HG03280 (cell line): ENCODE measurements around the gene CYP2A6.
"Not testable (repeated sequence)": the region's sequence is repeated elsewhere in the genome, so short reads cannot be mapped to it uniquely, and the experiment has no call there.

Experiments used
- ATAC-seq: cut with Tn5 transposase; IDR thresholded peaks from one replicate; pipeline ENCODE4 v1.9.1; 2021; ENCODE audit warnings: mild to moderate bottlenecking, moderate library complexity; ENCODE audit not compliant: unreplicated experiment

CYP2A6 gene, protein sequence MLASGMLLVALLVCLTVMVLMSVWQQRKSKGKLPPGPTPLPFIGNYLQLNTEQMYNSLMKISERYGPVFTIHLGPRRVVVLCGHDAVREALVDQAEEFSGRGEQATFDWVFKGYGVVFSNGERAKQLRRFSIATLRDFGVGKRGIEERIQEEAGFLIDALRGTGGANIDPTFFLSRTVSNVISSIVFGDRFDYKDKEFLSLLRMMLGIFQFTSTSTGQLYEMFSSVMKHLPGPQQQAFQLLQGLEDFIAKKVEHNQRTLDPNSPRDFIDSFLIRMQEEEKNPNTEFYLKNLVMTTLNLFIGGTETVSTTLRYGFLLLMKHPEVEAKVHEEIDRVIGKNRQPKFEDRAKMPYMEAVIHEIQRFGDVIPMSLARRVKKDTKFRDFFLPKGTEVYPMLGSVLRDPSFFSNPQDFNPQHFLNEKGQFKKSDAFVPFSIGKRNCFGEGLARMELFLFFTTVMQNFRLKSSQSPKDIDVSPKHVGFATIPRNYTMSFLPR

DNA sequence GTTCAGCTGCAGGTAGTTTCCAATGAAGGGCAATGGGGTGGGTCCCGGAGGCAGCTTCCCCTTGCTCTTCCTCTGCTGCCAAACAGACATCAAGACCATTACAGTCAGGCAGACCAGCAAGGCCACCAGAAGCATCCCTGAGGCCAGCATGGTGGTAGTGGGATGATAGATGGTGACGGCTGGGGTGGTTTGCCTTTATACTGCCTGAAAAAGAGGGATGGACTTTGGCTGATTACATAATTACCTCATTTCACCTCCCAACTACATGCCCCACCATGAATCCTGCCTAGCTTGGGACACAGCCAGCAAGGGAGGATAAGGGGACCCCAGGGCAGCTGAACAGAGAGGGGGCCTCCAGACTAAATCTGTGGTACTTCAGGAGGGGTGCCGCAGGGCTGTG is at the start of gene CYP2A6:
CYP2A6 (minus strand) TSS at position 171 of the 400 bp plus-strand sequence; CDS start at position 150, 21 bp downstream.
- ATAC-seq: not testable (repeated sequence)

DNA sequence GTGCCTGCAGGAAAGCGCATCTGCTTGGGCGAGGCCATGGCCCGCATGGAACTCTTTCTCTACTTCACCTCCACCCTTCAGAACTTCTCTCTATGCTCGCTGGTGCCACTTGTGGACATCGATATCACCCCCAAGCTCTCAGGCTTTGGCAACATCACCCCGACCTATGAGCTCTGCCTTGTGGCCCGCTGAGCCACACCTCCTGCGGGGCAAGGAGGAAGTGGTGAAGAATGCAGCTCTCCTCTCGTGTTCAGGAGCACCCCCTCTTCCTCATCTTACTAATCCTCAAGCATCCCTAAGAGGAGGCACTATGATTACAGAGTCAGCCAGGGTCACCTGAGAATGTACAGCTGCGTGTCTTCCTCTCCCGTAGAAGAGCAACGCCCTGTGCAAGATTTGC is 49.7 kb upstream of the CYP2A6 start:
- not testable (repeated sequence) for ATAC-seq

DNA sequence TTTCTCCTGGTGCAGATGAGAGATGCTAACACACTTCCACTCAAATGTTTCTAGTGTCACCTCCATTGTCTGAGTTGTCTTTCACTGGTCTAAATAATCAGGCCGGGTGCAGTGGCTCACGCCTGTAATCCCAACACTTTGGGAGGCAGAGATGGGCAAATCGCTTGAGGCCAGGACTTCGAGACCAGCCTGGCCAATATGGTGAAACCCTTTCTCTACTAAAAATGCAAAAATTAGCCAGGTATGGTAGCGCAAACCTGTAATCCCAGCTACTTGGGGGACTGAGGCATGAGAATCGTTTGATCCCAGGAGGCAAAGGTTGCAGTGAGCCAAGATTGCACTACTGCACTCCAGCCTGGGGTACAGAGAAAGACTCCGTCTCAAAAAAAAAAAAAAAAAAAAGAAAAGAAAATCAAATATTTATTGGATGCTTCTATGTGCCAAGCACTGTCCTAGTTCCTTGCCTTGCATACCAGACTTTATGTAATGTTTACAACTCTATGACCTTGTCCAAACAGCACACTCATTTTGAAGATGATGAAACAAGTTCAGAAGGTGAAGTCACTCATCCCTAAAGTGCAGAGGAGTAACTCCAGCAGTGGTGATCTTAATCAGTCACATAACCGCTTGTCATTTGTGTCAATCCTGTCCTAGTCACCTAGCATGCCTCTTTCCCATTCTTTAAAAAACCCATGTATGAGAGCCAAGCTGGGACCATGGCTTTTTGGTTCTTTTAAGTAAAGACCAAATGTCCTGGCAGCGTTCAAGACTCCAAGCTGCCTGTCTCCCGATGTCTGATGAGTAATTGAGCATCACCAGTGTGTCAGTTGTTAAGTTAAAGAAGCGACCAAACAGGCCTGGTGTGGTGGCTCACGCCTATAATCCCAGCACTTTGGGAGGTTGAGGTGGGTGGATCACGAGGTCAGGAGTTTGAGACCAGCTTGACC is 46.9 kb upstream of the CYP2A6 start:
- not testable (repeated sequence) for ATAC-seq

DNA sequence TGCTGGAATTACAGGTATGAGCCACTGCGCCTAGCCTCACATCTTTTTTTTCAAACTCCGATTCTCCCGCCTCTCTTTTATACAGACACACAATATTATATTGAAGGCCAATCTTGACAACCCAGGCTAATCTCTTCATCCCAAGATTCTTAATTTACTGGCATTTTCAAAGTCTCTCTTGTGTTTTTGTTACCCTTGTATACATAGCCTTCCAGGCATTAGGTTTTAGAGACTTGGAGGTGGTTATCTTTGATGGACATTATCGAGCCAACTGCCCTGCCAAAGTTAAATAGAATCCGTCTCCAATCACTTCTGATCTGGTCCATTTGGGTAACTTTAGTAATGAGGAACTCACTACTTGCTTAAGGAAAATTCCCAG is 46.2 kb upstream of the CYP2A6 start:
- ATAC-seq: no peak

DNA sequence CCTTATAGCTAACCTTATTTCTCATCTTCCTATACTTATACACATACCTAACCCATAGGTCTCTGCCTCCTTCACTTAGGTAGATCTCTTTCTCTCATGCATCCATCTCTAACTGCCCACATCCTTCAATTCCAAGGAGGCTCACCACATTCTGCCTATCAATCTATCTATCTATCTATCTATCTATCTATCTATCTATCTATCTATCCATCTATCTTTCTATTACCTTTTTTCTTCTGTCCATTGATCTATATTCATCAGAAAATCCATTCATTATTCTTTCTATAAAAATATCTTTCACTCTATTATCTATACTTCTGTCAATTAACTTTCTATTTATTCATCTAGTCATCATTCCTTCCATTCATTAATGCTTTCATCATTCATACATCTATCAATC is 42.9 kb upstream of the CYP2A6 start:
- ATAC-seq: no peak

DNA sequence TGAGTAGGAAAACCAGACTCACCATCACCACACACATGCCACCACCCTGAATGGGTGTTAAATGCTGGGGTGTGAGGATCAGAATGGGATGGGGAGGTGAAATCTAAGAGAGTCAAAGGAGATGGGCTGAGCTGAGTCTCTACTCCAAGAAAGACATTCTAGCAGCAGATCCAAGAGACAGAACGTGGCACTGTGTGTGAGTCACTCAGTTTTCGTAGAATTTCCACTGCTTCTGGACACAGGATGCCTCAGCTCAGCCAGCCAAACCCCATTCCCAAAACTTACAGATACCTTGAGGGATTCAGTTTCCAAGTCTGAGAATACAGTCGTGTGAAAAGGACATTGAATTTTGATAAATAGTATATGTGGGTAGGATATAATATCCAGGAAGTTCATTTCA is 39.1 kb upstream of the CYP2A6 start:
- no peak for ATAC-seq

DNA sequence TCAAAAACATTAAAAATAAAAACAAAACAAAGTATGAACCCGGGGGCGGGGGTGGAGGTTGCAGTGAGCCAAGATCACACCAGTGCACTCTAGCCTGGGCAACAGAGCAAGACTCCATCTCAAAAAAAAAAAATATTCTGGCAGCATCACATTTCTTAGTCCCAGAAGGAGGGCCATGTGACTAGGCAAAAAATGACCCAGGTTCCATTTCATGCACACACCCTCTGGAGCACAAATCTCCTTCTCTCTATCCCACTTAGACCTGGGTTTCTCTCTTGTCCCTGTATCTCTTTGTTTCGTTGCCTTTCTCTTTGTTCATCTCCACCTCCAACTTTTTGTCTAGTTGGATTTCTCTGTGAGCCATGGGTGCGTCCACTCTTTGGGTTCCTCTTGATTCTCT is 37.9 kb upstream of the CYP2A6 start:
- no peak for ATAC-seq

DNA sequence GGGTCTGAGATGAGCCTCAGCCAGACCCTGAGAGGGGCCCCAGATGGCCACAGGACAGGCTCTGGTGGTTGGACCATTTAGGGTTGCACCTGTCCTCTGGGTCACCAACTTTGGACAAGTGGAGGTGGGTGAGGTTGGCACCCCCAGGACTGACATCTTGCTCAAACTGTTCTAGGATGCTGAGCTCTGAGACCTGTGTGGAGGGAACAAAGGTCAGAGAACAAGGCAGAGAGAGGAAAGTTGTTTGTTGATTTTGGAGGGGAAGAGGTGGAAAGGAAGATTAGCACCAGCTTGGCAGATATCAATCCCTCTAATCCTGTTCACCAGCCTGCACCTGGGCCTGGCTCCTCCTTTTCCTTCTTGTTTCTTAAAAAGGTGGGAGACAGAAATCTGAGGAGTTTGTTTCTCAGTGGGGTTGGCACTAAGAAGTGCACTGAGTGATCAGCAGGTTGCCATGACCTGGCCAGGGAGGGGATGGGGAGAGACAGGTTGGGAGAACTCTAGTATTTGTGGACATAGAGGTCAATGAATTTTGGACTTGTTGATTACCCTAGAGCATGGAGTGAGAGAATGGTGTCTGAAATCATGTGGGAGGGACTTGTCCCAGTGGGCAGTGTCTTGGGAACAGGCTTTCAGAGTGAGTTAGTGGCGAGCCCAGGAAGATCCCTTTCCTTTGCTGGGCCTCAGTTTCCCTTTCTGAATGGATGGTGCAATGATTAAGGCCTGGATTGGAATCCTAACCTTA is 34.1 kb upstream of the CYP2A6 start:
- ATAC-seq: not testable (repeated sequence)

DNA sequence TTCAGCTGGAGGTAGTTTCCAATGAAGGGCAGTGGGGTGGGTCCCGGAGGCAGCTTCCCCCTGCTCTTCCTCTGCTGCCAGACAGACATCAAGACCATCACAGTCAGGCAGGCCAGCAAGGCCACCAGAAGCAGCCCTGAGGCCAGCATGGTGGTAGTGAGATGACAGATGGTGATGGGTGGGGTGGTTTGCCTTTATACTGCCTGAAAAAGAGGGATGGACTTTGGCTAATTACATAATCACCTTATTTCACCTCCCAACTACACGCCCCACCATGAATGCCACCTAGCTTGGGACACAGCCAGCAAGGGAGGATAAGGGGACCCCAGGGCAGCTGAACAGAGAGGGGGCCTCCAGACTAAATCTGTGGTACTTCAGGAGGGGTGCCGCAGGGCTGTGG is 31.8 kb upstream of the CYP2A6 start, which contains the start of gene CYP2A7:
CYP2A7 (minus strand) TSS at position 170 of the 400 bp plus-strand sequence; CDS start at position 149, 21 bp downstream.
- not testable (repeated sequence) for ATAC-seq

DNA sequence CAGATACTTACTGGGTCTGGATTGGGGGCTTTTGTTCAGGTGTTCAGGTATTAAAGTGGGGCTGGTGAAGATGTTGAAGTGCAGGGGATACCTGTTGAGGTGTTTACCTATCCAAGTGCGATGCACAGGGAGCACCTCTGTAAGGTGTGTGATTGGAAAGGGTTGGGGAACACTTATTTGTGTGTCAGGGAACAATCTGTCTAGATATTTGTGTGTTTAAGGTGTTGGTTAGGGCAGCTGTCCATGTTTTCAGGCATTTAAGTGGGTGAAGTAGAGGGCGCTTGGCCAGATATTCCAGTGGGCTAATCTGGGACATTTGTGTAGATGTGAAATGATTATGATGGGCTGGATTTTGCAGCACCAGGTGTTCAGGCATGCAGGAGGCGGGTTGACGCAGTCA is 29.1 kb upstream of the CYP2A6 start:
- ATAC-seq: not testable (repeated sequence)

DNA sequence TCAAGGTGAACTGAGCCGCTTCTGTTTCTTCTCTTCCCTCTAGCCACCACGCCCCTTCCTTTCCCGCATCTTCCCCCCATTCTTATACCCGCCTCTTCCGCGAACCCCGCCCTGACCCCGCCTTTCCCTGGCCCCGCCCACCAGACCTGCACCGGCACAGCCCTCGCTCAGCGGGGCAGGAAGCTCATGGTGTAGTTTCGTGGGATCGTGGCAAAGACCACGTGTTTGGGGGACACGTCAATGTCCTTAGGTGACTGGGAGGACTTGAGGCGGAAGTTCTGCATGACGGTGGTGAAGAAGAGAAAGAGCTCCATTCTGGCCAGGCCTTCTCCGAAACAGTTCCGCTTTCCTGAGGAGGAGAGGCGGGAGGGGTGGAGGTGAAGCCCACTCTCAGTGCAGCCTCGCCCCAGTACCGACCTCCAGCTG is 25.3 kb upstream of the CYP2A6 start:
- not testable (repeated sequence) for ATAC-seq

DNA sequence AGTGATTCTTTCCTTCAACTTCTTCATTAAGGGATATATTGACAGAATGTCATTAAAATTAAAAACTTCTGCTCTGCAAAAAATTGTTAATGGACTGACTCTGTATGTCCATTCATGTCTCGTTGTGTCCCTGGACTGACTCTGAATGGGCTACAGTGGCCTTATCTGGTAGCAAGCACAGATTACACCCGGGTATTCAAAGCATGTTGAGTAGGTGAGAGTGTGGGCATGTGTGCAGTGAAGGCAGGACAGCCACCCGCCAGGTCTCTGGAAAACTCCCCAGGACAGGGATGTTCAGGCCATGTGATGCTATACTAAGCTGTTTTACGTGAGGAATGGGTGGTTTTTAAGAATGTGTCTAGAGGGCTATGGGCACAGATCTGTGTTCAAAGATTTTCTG is 24.6 kb upstream of the CYP2A6 start:
- not testable (repeated sequence) for ATAC-seq

DNA sequence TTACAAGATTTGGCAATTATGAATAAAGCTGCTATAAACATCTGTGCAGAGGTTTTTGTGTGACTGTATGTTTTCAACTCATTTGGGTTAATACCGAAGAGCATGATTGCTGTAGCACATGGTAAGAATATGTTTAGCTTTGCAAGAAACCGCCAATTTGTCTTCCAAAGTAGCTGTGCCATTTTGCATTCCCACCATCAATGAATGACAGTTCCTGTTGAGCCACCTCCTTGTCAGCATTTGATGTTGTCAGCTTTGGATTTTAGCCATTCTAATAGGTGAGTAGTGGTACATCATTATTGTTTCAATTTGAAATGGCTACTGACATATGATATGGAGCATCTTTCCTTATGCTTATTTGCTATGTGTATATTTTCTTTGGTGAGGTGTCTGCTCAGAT is 23.6 kb upstream of the CYP2A6 start:
- ATAC-seq: not testable (repeated sequence)

DNA sequence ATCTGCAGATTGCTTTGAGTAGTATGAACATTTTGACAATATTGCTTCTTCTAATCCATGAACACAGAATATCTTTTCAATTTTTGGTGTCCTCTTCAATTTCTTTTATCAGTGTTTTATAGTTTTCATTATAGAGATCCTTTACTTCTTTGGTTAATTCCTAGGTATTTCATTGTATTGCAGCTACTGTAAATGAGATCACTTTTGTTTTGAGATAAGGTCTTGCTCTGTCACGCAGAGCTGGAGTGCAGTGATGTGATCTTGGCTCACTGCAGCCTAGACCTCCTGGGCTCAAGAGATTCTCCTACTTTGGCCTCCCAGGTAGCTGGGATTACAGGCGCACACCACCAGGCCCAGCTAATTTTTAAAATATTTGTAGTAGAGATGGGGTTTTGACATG is 22.0 kb upstream of the CYP2A6 start:
- no peak for ATAC-seq

DNA sequence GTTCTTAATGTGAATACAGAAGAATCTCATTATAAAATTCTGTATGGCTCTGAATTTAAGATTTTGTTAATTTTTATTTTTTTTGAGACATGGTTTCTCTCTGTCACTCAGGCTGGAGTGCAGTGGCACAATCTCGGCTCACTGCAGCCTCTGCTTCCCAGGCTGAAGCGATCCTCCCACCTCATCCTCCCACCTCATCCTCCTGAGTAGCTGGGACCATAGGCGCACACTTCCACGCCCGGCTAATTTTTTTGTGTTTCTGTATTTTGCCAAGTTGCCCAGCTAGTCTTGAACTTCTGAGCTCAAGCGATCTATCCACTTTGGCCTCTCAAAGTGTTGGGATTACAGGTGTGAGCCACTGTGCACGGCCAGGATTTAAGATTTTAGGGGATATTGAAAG is 17.5 kb upstream of the CYP2A6 start:
- no peak for ATAC-seq

DNA sequence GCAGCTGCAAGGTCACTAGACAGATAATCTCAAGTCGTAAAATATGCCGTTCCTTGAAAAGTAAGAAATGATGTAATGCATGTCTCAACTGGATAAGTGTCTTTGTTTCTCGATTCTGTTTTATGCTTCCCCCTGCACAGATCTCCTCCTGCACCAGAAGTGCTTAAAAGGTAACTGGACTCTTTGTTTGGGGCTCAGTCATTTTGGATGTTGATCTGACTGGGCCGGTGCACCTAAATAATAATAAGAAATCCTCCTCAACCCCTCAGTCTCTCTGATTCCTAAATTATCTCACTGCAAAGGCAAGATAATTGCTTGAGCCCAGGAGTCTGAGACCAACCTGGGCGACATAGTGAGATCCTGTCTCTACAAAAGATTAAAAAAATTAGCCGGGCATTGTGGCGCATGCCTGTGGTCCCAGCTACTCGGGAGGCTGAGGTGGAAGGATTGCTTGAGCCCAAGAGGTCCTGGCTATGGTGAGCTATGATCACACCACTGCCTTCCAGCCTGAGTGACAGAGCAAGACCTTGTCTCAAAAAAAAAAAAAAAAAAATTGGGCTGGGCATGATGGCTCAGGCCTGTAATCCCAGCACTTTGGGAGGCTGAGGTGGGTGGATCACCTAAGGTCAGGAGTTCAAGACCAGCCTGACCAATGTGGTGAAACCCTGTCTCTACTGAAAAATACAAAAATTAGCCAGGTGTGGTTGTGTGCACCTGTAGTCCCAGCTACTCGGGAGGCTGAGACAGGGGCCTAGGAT is 14.7 kb upstream of the CYP2A6 start:
- ATAC-seq: not testable (repeated sequence)

DNA sequence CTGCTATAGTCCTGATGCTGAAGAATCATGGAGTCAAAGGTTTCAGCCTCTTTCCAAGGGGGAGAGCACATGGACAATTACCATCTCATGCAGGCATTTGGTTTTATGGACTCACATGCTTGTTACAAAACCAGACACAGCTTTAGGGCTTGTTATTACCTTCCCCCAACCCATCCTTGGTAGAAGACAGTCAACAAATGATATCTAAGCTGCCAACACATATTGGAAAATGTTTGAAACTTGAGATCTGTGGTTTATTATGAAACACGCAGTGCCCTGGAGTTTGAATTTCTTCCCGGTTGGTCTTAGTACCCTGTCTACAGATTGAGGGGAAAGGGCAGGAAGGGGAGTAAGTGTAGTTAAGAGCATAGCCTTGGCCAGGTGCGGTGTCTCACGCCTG is 12.5 kb upstream of the CYP2A6 start:
- ATAC-seq: no peak

DNA sequence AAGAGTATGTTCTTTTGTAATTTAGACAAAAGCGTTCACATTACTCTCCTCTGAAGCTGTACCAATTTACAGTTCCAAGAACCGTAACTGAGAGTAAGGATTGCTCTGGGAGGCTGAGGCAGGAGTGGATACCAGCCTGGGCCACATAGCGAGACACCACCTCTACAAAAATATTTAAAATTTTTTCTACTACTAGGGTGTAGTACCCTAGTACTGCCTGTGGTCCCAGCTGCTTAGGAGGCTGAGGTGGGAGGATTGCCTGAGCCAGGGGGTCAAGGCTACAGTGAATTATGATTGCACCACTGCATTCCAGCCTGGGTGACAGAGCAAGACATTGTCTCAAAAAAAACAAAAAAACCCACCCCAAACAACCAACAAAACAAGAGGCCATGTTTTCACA is 12.1 kb upstream of the CYP2A6 start:
- ATAC-seq: no peak

DNA sequence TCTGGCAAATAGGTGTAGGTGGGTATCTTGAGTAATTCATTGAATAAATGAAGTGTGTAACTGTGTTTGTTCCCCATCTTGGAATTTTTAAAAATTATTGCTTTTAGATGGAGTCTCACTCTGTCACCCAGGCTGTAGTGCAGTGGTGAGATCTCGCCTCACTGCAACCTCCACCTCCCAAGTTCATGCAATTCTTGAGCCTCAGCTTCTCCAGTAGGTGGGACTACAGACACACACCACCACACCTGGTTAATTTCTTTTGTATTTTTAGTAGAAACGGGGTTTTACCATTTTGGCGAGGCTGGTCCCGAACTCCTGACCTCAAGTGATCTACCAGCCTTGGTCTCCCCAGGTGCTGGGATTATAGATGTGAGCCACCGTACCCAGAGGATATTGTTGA is 7.9 kb upstream of the CYP2A6 start:
- no peak for ATAC-seq
